HG02970 (cell line): ENCODE data around the gene TGM6.
"Not testable (repeated sequence)": the region's sequence is repeated elsewhere in the genome, so short reads cannot be mapped to it uniquely, and the experiment has no call there.

ENCODE experiments used
- ATAC-seq: cut with Tn5 transposase; IDR thresholded peaks from one replicate; pipeline ENCODE4 v1.9.1; 2021; ENCODE audit warnings: mild to moderate bottlenecking, moderate library complexity, moderate number of reproducible peaks; ENCODE audit not compliant: unreplicated experiment, low FRiP score

The TGM6 gene

GRCh38 chr20:2396241-2396814, 15.6 kb downstream of the TGM6 start:
- no peak for ATAC-seq

GRCh38 chr20:2397091-2397490, 16.4 kb downstream of the TGM6 start:
- no peak for ATAC-seq

DNA sequence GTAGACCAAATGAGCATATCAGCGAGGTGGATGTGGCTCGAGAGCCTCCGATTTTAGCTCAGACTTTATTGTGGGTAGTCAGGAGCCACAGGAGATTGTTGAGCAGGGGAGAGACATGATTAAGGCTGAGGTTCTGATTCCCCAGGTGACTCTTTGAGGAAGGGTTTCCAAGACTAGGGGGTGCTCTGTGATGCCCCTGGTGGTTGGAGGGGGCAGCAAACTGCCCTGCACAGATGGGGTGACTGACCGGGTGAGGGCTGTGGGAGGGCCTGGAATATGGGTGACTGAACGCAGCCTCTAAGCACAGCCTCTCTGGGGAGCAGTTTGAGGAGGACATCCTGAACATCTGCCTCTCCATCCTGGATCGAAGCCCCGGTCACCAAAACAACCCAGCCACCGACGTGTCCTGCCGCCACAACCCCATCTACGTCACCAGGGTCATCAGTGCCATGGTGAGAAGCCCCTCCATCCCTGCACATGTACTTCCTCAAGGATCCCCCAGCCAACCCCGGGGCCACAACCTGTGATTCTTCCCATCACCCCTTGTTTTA, 17.0 kb downstream of the TGM6 start:
- no peak for ATAC-seq

DNA sequence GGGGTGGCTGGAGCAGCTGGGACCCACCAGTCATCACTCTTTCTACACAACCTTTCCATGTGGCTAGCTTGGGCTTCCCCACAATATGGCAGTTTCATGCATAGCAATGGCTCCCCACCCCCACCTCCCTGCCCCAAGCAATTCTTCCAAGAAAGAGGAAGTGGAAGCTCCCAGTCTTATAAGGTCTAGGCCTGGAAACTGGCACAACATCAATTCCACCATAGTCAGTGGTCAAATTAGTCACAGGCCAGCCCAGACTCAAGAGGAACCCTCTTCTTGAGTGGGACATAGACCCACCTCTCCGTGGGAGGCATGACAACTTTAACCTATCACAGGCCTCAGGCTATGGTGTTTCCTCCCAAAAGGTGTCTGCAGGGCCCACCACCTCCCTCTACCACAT, 17.7 kb downstream of the TGM6 start:
- ATAC-seq = no peak

DNA sequence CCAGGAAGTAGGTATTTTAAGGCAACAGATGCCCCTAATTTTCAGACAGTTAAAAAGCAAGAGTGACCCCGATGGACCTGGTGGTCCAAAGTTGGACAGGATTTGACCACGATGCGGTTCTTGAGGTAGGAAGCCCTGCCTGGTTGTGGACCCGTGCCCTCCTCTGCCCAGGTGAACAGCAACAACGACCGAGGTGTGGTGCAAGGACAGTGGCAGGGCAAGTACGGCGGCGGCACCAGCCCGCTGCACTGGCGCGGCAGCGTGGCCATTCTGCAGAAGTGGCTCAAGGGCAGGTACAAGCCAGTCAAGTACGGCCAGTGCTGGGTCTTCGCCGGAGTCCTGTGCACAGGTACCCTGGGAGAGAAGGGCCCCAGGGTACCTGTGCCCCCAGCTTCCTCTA, 18.7 kb downstream of the TGM6 start:
- no peak for ATAC-seq

DNA sequence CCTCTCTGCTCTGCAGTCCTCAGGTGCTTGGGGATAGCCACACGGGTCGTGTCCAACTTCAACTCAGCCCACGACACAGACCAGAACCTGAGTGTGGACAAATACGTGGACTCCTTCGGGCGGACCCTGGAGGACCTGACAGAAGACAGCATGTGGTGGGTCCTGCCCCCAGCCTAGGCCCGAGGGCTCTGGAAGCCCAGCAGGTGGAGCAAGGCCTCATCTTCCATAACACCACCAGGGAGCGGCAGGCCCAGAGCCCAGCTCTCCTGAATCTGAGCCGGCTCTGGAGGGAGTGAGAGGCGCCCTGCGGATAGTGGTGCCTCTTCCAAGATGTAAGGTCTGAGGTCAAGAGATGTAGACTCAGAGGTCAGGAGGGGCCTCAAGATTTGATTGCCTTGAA, 19.6 kb downstream of the TGM6 start:
- no peak for ATAC-seq

DNA sequence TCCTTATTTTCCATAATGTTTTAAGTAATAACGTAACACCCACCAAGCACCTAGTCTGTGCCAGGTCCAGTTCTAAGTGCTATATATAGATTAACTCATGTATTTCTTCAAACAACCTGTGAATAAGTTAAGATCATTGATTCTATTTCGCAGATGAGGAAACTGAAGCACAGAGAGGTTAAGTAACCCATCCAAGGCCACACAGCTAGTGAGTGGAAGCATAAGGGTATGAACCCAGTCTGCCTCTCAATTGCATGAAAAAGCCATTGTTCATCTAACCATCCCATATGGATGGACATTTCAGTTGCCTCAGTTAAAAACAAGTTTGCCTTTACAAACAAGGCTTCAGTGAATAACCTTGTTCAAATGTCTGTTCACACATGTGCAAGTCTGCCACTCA, 20.8 kb downstream of the TGM6 start:
- ATAC-seq = no peak

- no peak for ATAC-seq
These were observed 21.7 kb downstream of the TGM6 start for GRCh38 chr20:2402271-2402980.

GRCh38 chr20:2403291-2404052, 22.8 kb downstream of the TGM6 start:
- ATAC-seq = no peak

DNA sequence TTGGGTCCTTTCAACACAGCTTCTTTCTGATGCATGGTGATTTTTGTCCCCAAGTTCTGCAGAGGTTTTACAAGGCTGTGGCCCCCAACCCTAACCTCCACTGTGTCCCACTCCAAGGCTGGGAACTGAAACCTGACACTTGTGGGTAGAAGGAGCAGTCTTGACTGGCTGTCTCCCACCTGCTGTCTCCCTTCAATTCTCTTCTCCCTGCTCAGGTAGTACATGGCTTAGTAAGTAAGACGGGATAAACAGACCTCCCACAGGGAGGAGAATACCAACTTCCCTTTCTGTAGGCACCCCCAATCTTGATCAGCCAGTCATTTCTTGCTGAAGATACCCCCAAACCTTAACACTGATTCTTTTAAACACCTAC, 25.0 kb downstream of the TGM6 start:
- no peak for ATAC-seq

DNA sequence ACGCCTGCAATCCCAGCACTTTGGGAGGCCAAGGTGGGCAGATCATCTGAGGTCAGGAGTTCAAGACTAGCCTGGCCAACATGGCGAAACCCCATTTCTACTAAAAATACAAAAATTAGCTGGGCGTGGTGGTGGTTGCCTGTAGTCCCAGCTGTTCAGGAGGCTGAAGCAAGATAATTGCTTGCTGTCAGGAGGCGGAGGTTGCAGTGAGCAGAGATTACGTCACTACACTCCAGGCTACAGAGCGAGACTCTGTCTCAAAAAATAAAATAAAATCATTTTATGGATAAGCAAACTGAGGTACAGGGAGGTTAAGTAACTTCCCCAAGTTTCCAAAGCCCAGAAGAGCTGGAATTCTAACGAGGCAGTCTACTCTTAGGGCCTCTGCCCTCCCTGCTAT, 26.7 kb downstream of the TGM6 start:
- ATAC-seq = not testable (repeated sequence)

DNA sequence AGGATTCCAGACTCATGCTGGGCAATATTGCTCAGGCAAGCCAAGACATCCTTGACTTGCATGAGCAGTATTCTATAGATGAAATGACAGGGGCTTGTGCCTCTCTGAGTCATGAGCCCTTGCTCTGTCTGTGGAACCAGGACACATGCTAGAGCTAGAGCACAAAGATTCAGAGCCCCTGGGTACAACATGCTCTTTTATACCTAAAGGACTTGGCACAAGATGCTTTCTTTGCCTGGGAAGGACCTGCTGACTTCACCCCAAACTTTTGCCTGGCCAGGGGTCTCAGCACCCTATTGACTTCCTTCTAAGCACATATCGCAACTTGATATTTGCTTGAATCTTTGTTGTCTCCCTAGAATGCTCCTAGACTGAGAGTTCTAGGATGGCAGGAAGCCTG, 27.4 kb downstream of the TGM6 start:
- ATAC-seq = no peak

- ATAC-seq = no peak
These were observed 36.0 kb downstream of the TGM6 start for GRCh38 chr20:2416541-2417212.

DNA sequence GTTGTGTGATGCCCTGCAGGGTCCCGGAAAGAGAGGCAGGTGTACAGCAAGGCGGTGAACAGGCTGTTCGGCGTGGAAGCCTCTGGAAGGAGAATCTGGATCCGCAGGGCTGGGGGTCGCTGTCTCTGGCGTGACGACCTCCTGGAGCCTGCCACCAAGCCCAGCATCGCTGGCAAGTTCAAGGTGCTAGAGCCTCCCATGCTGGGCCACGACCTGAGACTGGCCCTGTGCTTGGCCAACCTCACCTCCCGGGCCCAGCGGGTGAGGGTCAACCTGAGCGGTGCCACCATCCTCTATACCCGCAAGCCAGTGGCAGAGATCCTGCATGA, 36.5 kb downstream of the TGM6 start:
- ATAC-seq = no peak

GRCh38 chr20:2418388-2418787, 37.7 kb downstream of the TGM6 start:
- no peak for ATAC-seq

DNA sequence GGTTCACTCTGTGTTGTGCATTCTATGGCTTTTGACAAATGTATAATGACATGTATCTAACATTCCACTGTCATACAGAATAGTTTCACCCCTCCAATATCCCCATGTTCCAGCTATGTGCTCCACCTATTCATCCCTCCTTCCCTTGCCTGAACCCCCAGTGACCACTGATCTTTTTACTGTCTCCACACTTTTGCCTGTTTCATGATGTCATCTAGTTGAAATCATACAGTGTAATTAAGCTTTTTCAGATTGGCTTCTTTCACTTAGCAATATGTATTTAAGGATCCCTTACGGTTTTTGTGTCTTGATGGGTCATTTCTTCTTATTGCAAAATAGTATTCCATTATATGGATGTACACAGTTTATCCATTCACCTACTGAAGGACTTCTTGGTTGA, 39.8 kb downstream of the TGM6 start:
- no peak for ATAC-seq

DNA sequence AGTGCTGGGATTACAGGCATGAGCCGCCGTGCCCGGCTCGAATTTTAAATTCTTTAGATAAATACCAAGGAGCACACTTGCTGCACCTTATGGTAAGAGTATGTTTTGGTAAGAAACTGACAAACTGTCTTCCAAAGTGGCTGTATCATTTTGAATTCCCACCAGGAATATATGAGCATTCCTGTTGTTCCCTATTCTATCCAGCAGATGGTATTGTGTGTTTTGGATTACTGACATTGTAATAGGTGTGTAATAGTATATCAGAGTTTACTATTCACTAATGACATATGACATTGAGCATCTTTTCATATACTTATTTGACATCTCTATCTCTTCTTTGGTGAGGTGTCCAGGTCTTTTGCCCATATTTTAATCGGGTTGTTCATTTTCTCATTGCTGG, 40.5 kb downstream of the TGM6 start:
- ATAC-seq = no peak

DNA sequence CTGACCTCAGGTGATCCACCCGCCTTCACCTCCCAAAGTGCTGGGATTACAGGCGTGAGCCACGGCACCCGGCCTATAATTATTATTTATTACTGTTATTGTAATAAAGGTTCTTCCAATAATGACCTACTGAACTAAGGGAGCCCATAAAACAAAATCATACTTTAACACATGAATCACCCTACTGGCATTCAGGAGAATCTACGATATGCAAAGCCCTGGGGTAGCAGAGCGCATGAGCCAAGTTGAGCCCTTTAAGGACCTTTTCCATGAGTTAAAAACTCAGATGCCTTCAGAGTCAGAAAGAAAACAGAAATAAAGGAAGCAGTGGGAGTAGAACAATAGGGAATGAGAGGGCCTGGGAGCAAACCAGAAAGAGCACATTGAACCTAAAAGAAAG, 48.4 kb downstream of the TGM6 start:
- ATAC-seq = no peak

DNA sequence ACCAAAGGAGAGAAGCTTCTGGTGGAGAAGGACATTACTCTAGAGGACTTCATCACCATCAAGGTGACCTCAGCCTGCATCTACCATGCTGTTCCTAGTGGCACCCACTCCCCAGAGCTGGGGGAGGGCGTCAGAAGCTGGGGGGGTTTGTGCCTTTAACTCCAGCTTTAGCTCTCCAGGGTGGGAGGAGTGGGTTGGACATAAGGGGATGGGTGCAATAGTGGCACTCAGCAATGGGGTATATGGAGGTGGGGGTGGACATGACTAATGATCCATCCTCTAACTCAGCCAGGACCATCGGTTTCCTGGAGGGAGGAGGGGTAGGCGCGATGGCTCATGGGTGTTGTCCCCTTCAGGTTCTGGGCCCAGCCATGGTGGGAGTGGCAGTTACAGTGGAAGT, 49.8 kb downstream of the TGM6 start:
- ATAC-seq = no peak

GRCh38 chr20:2431185-2431584, 50.5 kb downstream of the TGM6 start:
- no peak for ATAC-seq

DNA sequence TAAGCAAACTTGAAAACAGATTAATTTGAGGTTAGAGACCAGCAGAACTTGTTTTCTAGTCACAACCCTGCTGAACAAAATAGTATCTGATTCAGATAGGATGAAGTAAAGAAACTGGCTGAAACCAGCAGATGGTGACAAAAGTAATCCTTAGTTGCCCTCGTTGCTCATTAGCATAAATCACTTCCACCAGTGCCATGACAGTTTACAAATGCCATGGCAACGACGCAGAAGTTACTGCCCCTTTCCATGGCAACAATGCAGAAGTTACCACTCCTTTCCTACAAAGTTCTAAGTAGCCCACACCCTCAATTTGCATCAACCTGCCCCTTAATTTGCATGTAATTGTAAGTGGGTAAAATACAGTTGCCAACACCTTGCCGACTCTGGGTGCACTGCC, 66.1 kb downstream of the TGM6 start:
- no peak for ATAC-seq
